ENCODE data around the gene RIMS4.

- TF ChIP-seq CTCF (conservative IDR thresholded peaks at IDR 0.05 in 1 of 2, IDR thresholded peaks at IDR 0.05 in 1 of 2; ENCODE audit: extremely low read depth in 1 of 2, insufficient read depth in 1 of 2, low read depth in 1 of 2, low read length in 2 of 2) (no peak), EZH2 (IDR thresholded peaks at IDR 0.05; ENCODE audit: borderline replicate concordance, low read length) (no peak)
Measured at GRCh38 chr20:44836601-44837120, 26.3 kb upstream of the RIMS4 start.

Measured in mammary epithelial cell (primary cell).